Endometrial microvascular endothelial cells (primary cell): ENCODE measurements around the gene ANKRD40CL. TPM values are rescaled to one million over a fixed set of nuclear protein-coding genes. Genes with fewer than 3 reads are reported as not detected.

Experiments
- in situ Hi-C: cut with HindIII; loops from 2 replicates; pipeline ENCODE4 v1.10.0; 2017; ENCODE audit warnings: low sequenced_read_pairs, low pct_unique_long_range_greater_than_20kb; ENCODE audit errors: inconsistent ontology term
- total RNA-seq: library from RNA; depleted of rRNA; stranded (reverse); fragments of >200 nt; gene quantifications from one replicate; pipeline ENCODE4 v1.2.3, GENCODE V29; 2015; ENCODE audit errors: inconsistent ontology term

The ANKRD40CL gene
- total RNA-seq, 1 donor from 2014 or later, result not detected

DNA sequence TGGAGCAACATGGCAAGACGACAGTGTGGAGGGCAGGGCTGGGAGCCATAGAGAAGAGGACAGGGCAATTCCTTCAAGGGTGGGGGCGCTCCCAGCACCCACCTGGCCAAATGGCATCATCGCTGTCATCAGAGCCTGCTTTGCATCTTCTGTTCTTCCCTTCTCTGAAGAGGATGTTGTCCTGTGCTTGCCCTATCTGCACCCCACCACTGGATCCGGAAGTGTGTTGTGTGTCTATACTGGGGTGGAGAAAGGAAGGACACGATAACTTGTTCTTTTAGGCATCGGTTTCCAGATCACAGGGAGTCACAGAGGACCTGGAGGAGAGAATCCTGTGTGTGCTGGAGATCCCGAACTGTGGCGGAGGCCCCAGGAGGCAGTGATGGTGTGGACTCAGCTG, 25.7 kb upstream of the ANKRD40CL start:
- in situ Hi-C loops, result no loop called here

DNA sequence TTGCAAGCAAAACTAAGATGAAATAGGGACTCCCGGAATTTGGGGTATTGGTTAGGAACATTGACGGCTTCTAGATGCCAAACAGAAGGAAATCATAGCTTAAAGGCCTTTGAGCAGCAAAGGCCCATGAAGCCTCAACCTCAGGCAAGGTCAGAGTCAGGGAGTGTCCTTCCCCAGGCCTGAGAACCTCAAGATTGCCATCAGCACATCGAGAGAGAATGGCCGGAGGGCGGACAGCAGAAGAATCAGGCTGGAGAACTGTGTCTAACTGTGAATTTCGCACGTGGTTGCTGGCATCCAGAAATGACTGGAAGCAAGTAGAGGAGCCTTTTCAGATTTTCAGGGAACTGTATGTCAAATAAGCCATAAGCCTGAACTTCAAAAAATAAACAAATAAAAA, 24.8 kb upstream of the ANKRD40CL start:
- in situ Hi-C loops, result no loop called here

- in situ Hi-C loops, result no loop called here
These were observed 23.3 kb upstream of the ANKRD40CL start for GRCh38 chr17:50790618-50791017.

GRCh38 chr17:50787106-50787505, 19.8 kb upstream of the ANKRD40CL start:
- in situ Hi-C loops, result no loop called here

- in situ Hi-C loops, result no loop called here
These were observed 18.7 kb upstream of the ANKRD40CL start for GRCh38 chr17:50785946-50786570.

GRCh38 chr17:50785126-50785525, 17.8 kb upstream of the ANKRD40CL start:
- in situ Hi-C loops, result no loop called here

GRCh38 chr17:50783905-50784304, 16.6 kb upstream of the ANKRD40CL start:
- in situ Hi-C loops, result no loop called here

- in situ Hi-C loops, result no loop called here
These were observed 15.9 kb upstream of the ANKRD40CL start for GRCh38 chr17:50783193-50783660.

- in situ Hi-C loops, result no loop called here
These were observed 13.8 kb upstream of the ANKRD40CL start for GRCh38 chr17:50781167-50781566.

DNA sequence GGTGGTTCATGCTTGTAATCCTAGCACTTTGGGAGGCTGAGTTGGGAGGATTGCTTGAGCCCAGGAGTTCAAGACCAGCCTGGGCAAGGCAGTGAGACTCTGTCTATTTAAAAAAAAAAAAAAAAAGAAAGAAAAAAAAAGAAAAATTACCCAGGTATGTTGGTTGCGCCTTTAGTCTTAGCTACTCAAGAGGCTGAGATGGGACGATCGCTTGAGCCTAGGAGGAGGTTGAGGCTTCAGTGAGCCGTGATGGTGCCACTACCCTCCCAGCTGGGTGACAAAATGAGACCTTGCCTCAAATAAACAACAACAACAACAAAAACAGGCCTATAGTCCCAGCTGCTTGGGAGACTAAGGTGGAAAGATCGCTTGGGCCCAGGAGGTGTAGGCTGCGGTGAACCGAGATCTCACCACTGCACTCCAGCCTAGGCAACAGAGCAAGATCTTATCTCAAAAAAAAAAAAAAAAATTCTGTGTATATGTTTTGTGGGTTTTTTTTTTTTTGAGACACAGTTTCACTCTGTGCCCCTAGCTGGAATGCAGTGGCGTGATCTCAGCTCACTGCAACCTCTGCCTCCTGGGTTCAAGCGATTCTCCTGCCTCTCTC, 12.5 kb upstream of the ANKRD40CL start:
- in situ Hi-C loops, result no loop called here

DNA sequence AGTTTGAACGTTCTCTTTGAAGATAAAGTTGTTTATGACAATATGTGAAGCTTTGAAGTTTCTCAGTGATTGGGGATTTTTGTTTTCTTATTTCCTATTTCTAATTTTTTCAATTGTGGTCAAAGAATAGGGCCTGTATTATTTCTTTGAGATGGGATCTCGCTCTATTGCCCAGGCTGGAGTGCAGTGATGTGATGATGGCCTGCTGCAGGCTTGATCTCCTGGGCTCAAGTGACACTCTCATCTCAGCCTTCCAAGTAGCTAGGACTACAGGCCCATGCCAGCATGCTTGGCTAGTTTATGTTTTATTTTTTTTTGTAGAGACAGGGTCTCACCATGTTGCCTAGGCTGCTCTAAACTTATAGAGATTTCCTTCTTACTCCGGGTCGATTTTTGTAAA, 11.7 kb upstream of the ANKRD40CL start:
- in situ Hi-C loops, result no loop called here

- in situ Hi-C loops, result no loop called here
These were observed 11.2 kb upstream of the ANKRD40CL start for GRCh38 chr17:50778471-50778870.

DNA sequence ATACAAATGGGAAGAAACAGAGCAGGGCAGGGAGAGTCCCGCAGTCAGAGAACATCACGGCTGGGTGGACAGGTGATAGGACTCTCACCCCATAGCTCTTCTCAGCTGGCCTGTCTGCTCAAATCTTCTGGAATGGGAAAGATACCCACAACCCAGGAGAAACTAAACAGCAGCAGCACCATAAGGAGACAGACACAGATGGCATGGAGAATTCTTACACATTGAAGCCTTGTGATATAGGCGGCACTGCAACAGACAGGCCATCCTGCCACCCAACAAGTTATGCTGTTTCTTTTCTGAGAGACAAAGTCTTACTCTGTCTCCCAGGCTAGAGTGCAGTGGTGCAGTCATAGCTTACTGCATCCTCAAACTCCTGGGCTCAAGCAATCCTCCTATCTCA, 8.6 kb upstream of the ANKRD40CL start:
- in situ Hi-C loops, result no loop called here

GRCh38 chr17:50774225-50774803, 7.0 kb upstream of the ANKRD40CL start:
- in situ Hi-C loops, result no loop called here

GRCh38 chr17:50771991-50772785, 4.9 kb upstream of the ANKRD40CL start:
- in situ Hi-C loops, result no loop called here

DNA sequence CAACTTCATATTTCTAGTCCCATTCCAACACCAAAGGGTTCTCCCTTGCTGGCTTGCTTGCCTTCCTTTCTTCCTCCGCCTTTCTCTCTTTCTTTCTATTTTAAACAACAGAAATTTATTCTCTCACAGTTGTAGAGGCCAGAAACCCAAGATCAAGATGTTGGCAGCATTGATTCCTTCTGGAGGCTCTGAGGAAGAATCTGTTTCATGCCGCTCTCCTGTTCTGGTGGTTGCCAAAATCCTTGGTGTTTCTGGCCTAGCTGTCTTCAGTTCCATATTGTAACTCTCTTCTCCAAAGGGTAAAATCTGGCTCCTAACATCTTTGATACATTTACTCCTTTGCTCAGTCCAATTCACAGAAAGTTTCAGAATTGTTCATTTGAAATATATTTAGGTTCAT, 3.0 kb upstream of the ANKRD40CL start:
- in situ Hi-C loops, result no loop called here

- in situ Hi-C loops, result no loop called here
These were observed 2.6 kb upstream of the ANKRD40CL start for GRCh38 chr17:50769884-50770283.

- in situ Hi-C loops, result no loop called here
These were observed 1.0 kb upstream of the ANKRD40CL start for GRCh38 chr17:50768346-50768761.

DNA sequence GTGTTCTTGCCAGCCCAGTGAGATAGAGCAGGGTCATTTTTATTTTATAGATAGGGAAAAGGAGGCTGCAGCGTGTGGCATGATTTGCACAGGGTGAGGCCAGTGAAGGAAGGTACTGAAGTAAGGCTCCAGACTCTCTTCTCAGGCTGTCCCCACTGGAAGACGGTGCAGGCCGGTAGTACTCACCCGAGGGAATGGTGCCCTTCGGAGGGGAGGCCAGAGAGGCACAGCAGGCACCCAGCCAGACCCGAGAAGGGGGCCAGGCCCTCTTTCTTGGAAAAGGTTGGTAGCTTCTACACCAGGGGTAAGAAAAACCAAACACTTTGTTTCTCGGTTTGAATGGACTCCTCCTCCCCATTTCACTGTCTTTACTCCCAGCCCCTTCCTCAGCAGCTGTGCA, 288 bp downstream of the ANKRD40CL start:
- in situ Hi-C loops, result no loop called here
